Cardiac muscle cell (in vitro differentiated cells and primary cell): Measurements from ENCODE around the gene PAQR5. TPM values are rescaled to one million over a fixed set of nuclear protein-coding genes. Genes with fewer than 3 reads are reported as not detected.
A peak's percentile ranks its signal among the peaks of the same experiment; 100 is the strongest.

Experiments
- DNase-seq, 2 donors: peaks; one replicate each; pipeline versions ENCODE4 v3.0.0 to v3.0.0-alpha.2; 2010 to 2017; ENCODE audit warnings: low read depth in 1 of 2, low spot score in 1 of 2
- H3K27ac ChIP-seq: fragments of 200-600 bp; sonication (generic); 2 replicates; pipeline ENCODE4 v1.5.1; 2016
- H3K27me3 ChIP-seq: fragments of 200-600 bp; sonication (generic); 2 replicates; pipeline ENCODE4 v1.6.0; 2016; ENCODE audit warnings: control low read depth
- H3K36me3 ChIP-seq: fragments of 200-600 bp; sonication (generic); 2 replicates; pipeline ENCODE4 v1.5.1; 2016; ENCODE audit warnings: control low read depth
- H3K4me1 ChIP-seq: fragments of 200-600 bp; sonication (generic); 2 replicates; pipeline ENCODE4 v1.8.1; 2017; ENCODE audit warnings: low read depth, mild to moderate bottlenecking, mixed run types
- H3K4me3 ChIP-seq: fragments of 200-600 bp; sonication (generic); 2 replicates; pipeline ENCODE4 v1.5.1; 2016; ENCODE audit warnings: mild to moderate bottlenecking
- H3K9me3 ChIP-seq: fragments of 200-600 bp; sonication (generic); 2 replicates; pipeline ENCODE4 v1.5.1; 2017; ENCODE audit warnings: low read depth, mild to moderate bottlenecking, control low read depth
- polyA plus RNA-seq: library from polyadenylated mRNA; unstranded; fragments of >200 nt; fragmentation: Nextera tagmentation; extraction: Ambion mirVana; gene quantifications from 2 replicates; pipeline ENCODE4 v1.2.1, GENCODE V29; 2016
- total RNA-seq: library from RNA; depleted of rRNA; stranded (reverse); fragments of >200 nt; gene quantifications from 2 replicates; pipeline ENCODE4 v1.2.3, GENCODE V29; 2016
- TF ChIP-seq, protein P1 (sequence below): IDR thresholded peaks from 2 replicates; pipeline ENCODE4 v1.5.1; 2012; ENCODE audit warnings: low read depth, mild to moderate bottlenecking, low read length

Gene PAQR5
- total and polyA plus RNA-seq, 2 experiments from 2014 or later, result 0.18 to 0.39 TPM

GRCh38 chr15:69392352-69392751, 93.6 kb downstream of the PAQR5 start:
- Histone ChIP-seq H3K36me3 (no peaks in the 10 kb centered on the region), H3K4me1 (peaks cover 5% of the 10 kb centered on the region), H3K4me3 (no peak overlapping the region), H3K27me3 (no peaks in the 10 kb centered on the region), H3K27ac (no peak overlapping the region), H3K9me3 (no peaks in the 10 kb centered on the region)
- TF ChIP-seq, protein P1, sequence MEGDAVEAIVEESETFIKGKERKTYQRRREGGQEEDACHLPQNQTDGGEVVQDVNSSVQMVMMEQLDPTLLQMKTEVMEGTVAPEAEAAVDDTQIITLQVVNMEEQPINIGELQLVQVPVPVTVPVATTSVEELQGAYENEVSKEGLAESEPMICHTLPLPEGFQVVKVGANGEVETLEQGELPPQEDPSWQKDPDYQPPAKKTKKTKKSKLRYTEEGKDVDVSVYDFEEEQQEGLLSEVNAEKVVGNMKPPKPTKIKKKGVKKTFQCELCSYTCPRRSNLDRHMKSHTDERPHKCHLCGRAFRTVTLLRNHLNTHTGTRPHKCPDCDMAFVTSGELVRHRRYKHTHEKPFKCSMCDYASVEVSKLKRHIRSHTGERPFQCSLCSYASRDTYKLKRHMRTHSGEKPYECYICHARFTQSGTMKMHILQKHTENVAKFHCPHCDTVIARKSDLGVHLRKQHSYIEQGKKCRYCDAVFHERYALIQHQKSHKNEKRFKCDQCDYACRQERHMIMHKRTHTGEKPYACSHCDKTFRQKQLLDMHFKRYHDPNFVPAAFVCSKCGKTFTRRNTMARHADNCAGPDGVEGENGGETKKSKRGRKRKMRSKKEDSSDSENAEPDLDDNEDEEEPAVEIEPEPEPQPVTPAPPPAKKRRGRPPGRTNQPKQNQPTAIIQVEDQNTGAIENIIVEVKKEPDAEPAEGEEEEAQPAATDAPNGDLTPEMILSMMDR, result no peak
- no peak for DNase-seq

- TF ChIP-seq, protein P1, result no peak
- Histone ChIP-seq H3K27me3 (no peaks in the 10 kb centered on the region), H3K9me3 (no peaks in the 10 kb centered on the region), H3K27ac (no peak overlapping the region), H3K4me1 (peaks cover 5% of the 10 kb centered on the region), H3K36me3 (no peaks in the 10 kb centered on the region), H3K4me3 (no peak overlapping the region)
- DNase-seq, result no peak
Measured at GRCh38 chr15:69393831-69394491, 95.2 kb downstream of the PAQR5 start.

DNA sequence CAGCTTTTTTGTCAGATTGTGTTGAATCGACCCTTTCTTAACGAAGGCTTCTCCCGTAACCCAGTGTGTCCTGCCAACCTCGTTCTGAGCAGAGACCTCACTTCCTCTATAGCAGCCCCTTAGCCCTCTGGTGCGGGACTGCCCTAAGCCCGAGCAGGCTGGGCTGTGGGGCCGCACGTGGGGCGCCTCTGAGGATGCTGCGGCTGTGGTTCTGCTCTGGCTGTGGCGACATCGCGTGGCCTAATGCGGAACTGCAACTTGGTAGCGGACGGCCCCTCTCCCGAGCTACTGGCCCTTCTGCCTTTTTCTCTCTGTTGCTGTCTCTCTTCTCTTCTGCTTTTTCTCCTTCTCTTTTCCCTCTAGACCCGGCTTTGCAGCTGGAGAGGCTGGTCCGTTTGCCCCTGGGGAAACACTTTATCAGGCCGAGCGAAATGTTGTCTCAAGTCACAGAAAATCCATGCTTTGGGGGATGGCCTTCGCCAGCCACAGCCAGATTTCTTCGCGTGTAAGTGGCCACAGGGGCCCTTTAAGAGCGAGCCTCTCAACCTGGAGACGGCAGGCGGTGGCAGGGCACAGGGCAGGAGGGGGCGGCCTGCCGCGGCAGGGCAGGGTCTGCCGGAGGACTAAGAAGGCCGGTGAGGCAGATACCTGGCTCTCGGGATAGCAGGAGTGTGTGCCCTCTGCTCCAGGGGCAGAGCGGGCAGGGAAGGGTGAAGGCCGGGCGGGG, 96.0 kb downstream of the PAQR5 start:
- Histone ChIP-seq H3K4me1 (peaks cover 5% of the 10 kb centered on the region), H3K27me3 (no peaks in the 10 kb centered on the region), H3K4me3 (no peak overlapping the region), H3K36me3 (no peaks in the 10 kb centered on the region), H3K27ac (no peak overlapping the region), H3K9me3 (no peaks in the 10 kb centered on the region)
- DNase-seq, result peak; percentile 84 to 88
- TF ChIP-seq, protein P1, result peak; percentile 90

DNA sequence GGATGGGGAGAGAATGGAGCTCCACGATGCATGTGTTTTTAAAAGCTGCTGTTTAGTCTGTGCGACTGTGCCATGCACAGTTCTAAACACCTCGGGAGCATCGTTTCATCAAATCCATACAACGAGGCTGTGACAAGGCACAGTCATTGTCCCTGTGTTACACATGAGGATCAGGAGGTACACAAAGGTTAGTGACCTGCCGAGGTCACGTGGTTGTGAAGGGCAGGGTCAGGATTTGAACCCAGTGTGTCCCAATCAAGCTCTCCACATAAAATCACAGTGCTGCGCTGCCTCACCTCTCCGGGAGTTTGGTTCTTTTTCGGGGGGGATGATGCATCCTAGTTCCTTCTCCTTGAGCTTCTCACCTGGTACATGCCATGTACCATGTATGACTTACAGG, 96.7 kb downstream of the PAQR5 start:
- Histone ChIP-seq H3K4me1 (peaks cover 5% of the 10 kb centered on the region), H3K9me3 (no peaks in the 10 kb centered on the region), H3K36me3 (no peaks in the 10 kb centered on the region), H3K4me3 (no peak overlapping the region), H3K27ac (no peak overlapping the region), H3K27me3 (no peaks in the 10 kb centered on the region)
- no peak for DNase-seq
- TF ChIP-seq, protein P1, result no peak

- TF ChIP-seq, protein P1, result no peak
Measured at GRCh38 chr15:69395991-69396390, 97.3 kb downstream of the PAQR5 start.

More at GRCh38 chr15:69395991-69396390, 97.3 kb downstream of the PAQR5 start:
- Histone ChIP-seq H3K4me3 (no peak overlapping the region), H3K36me3 (no peaks in the 10 kb centered on the region), H3K27me3 (no peaks in the 10 kb centered on the region), H3K27ac (no peak overlapping the region), H3K9me3 (no peaks in the 10 kb centered on the region), H3K4me1 (peaks cover 5% of the 10 kb centered on the region)
- no peak for DNase-seq
